ENCODE measurements around the gene PTGES2. TPM values are rescaled to one million over a fixed set of nuclear protein-coding genes. Genes with fewer than 3 reads are reported as not detected.

The PTGES2 gene
- total and polyA plus RNA-seq, 2 of the 13 experiments (the other 11 are each of a cell fraction or from before 2014, with no cell fraction given), result 63.7 to 79.8 TPM

DNA sequence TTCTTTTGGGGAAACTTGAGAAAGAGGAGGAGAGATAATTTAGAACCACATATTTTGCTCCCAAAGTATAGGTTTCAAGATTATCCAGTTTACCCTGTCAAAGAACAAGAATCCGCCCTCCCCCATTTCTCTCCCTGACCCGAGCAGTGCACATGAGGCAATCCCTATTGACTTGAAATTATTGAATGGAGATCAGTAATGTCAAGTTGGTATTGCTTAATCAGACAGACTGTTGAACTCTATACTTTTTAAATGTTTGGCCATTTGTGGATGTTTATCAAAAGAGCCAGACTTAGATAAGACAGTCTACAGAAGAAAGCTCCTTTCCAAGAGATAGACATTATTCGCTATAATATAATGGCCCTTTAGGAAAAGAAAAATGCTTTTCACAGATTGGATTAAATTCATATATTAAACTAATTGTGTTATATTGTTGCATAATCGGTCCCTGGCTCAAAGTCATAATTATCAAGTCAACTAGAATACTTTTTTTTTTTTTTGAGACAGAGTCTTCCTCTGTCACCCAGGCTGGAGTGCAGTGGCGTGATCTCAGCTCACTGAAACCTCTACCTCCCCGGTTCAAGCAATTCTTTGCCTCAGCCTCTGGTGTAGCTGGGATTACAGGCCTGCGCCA, 54.2 kb downstream of the PTGES2 start (continued):
- no peak for TF ChIP-seq SOX13 (IDR thresholded peaks at IDR 0.05)
- TF ChIP-seq SOX13 (CRISPR knock-in tag; conservative IDR thresholded peaks at IDR 0.05 in 1 of 2, IDR thresholded peaks at IDR 0.05 in 1 of 2), result peak in 1 of 2 experiments; percentile 86; a peak in 2 of 4 replicates
- TF ChIP-seq FOXJ3 (CRISPR knock-in tag; IDR thresholded peaks at IDR 0.05; ENCODE audit: borderline replicate concordance), result peak; percentile 83; the same call in 1 of the 2 replicates
- TF ChIP-seq, protein P1, sequence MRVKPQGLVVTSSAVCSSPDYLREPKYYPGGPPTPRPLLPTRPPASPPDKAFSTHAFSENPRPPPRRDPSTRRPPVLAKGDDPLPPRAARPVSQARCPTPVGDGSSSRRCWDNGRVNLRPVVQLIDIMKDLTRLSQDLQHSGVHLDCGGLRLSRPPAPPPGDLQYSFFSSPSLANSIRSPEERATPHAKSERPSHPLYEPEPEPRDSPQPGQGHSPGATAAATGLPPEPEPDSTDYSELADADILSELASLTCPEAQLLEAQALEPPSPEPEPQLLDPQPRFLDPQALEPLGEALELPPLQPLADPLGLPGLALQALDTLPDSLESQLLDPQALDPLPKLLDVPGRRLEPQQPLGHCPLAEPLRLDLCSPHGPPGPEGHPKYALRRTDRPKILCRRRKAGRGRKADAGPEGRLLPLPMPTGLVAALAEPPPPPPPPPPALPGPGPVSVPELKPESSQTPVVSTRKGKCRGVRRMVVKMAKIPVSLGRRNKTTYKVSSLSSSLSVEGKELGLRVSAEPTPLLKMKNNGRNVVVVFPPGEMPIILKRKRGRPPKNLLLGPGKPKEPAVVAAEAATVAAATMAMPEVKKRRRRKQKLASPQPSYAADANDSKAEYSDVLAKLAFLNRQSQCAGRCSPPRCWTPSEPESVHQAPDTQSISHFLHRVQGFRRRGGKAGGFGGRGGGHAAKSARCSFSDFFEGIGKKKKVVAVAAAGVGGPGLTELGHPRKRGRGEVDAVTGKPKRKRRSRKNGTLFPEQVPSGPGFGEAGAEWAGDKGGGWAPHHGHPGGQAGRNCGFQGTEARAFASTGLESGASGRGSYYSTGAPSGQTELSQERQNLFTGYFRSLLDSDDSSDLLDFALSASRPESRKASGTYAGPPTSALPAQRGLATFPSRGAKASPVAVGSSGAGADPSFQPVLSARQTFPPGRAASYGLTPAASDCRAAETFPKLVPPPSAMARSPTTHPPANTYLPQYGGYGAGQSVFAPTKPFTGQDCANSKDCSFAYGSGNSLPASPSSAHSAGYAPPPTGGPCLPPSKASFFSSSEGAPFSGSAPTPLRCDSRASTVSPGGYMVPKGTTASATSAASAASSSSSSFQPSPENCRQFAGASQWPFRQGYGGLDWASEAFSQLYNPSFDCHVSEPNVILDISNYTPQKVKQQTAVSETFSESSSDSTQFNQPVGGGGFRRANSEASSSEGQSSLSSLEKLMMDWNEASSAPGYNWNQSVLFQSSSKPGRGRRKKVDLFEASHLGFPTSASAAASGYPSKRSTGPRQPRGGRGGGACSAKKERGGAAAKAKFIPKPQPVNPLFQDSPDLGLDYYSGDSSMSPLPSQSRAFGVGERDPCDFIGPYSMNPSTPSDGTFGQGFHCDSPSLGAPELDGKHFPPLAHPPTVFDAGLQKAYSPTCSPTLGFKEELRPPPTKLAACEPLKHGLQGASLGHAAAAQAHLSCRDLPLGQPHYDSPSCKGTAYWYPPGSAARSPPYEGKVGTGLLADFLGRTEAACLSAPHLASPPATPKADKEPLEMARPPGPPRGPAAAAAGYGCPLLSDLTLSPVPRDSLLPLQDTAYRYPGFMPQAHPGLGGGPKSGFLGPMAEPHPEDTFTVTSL (CRISPR knock-in tag; IDR thresholded peaks at IDR 0.05; ENCODE audit: borderline replicate concordance), result peak; percentile 40; the same call in 1 of the 2 replicates
- peak; percentile 32; the same call in 1 of the 2 replicates for TF ChIP-seq SIX1 (CRISPR knock-in tag; IDR thresholded peaks at IDR 0.05; ENCODE audit: borderline replicate concordance)
- no peak for TF ChIP-seq KDM4B (CRISPR knock-in tag; IDR thresholded peaks at IDR 0.05)
- TF ChIP-seq BCL6 (CRISPR knock-in tag; IDR thresholded peaks at IDR 0.05), result peak; percentile 91
- TF ChIP-seq MBD4 (IDR thresholded peaks at IDR 0.05; ENCODE audit: borderline replicate concordance, low read length), result no peak
- TF ChIP-seq, protein P2, sequence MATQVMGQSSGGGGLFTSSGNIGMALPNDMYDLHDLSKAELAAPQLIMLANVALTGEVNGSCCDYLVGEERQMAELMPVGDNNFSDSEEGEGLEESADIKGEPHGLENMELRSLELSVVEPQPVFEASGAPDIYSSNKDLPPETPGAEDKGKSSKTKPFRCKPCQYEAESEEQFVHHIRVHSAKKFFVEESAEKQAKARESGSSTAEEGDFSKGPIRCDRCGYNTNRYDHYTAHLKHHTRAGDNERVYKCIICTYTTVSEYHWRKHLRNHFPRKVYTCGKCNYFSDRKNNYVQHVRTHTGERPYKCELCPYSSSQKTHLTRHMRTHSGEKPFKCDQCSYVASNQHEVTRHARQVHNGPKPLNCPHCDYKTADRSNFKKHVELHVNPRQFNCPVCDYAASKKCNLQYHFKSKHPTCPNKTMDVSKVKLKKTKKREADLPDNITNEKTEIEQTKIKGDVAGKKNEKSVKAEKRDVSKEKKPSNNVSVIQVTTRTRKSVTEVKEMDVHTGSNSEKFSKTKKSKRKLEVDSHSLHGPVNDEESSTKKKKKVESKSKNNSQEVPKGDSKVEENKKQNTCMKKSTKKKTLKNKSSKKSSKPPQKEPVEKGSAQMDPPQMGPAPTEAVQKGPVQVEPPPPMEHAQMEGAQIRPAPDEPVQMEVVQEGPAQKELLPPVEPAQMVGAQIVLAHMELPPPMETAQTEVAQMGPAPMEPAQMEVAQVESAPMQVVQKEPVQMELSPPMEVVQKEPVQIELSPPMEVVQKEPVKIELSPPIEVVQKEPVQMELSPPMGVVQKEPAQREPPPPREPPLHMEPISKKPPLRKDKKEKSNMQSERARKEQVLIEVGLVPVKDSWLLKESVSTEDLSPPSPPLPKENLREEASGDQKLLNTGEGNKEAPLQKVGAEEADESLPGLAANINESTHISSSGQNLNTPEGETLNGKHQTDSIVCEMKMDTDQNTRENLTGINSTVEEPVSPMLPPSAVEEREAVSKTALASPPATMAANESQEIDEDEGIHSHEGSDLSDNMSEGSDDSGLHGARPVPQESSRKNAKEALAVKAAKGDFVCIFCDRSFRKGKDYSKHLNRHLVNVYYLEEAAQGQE (IDR thresholded peaks at IDR 0.05; ENCODE audit: borderline replicate concordance in 1 of 2, low read depth in 1 of 2, low read length in 2 of 2), result 0 out of 4 replicates have a peak, but pooled peaks of 1 of the 2 experiments have one; percentile 25
- peak; percentile 66; the same call in 1 of the 2 replicates for TF ChIP-seq HDAC2 (CRISPR knock-in tag; IDR thresholded peaks at IDR 0.05)
- TF ChIP-seq, protein P3, sequence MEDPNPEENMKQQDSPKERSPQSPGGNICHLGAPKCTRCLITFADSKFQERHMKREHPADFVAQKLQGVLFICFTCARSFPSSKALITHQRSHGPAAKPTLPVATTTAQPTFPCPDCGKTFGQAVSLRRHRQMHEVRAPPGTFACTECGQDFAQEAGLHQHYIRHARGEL (CRISPR knock-in tag; IDR thresholded peaks at IDR 0.05), result no peak
- TF ChIP-seq ZNF282 (IDR thresholded peaks at IDR 0.05; ENCODE audit: partially characterized antibody), result no peak
- TF ChIP-seq LCORL (IDR thresholded peaks at IDR 0.05), result no peak
- 0 out of 2 replicates have a peak, but pooled peaks have one; percentile 26 for TF ChIP-seq LCORL (CRISPR knock-in tag; IDR thresholded peaks at IDR 0.05)
- no peak for TF ChIP-seq ZNF30 (CRISPR knock-in tag; IDR thresholded peaks at IDR 0.05)
- TF ChIP-seq NR2F6 (IDR thresholded peaks at IDR 0.05), result peak; percentile 86
- peak; percentile 85 for TF ChIP-seq NR2F6 (CRISPR knock-in tag; IDR thresholded peaks at IDR 0.05)
- TF ChIP-seq GATA4 (IDR thresholded peaks at IDR 0.05; ENCODE audit: borderline replicate concordance, low read depth), result 0 out of 2 replicates have a peak, but pooled peaks have one; percentile 20
- peak; percentile 17; the same call in 1 of the 2 replicates for TF ChIP-seq KDM6A (CRISPR knock-in tag; IDR thresholded peaks at IDR 0.05; ENCODE audit: low read depth)
- peak; percentile 80 for TF ChIP-seq KAT2B (IDR thresholded peaks at IDR 0.05; ENCODE audit: borderline replicate concordance, low read depth, low read length)
- TF ChIP-seq TBL1XR1 (IDR thresholded peaks at IDR 0.05; ENCODE audit: borderline replicate concordance, low read length, partially characterized antibody), result peak; percentile 63
